HG03354 (cell line): Measurements from ENCODE around the gene GSTO2.
A peak's percentile ranks its signal among the peaks of the same experiment; 100 is the strongest.

Experiments
- ATAC-seq: cut with Tn5 transposase; IDR thresholded peaks from one replicate; pipeline ENCODE4 v1.9.1; 2021; ENCODE audit warnings: mild to moderate bottlenecking; ENCODE audit not compliant: unreplicated experiment, poor library complexity, severe bottlenecking

Gene GSTO2

GRCh38 chr10:104332243-104333031 is 63.5 kb downstream of the GSTO2 start:
- no peak for ATAC-seq

- no peak for ATAC-seq
Observed at GRCh38 chr10:104333032-104333727, 64.2 kb downstream of the GSTO2 start.

GRCh38 chr10:104333728-104334373 is 64.9 kb downstream of the GSTO2 start:
- ATAC-seq = no peak

GRCh38 chr10:104334561-104334960 is 65.6 kb downstream of the GSTO2 start:
- no peak for ATAC-seq

- ATAC-seq = no peak
Observed at GRCh38 chr10:104334965-104335650, 66.1 kb downstream of the GSTO2 start.

GRCh38 chr10:104336821-104337467 is 68.0 kb downstream of the GSTO2 start:
- peak; percentile 33 for ATAC-seq

GRCh38 chr10:104337521-104337984 is 68.6 kb downstream of the GSTO2 start:
- ATAC-seq = peak; percentile 52

- peak; percentile 74 for ATAC-seq
Observed at GRCh38 chr10:104337985-104338735, 69.2 kb downstream of the GSTO2 start, which contains the start of gene ITPRIP. ITPRIP (minus strand) TSS chr10:104338465; CDS start chr10:104316051, 22,414 bp downstream.

GRCh38 chr10:104339469-104340110 is 70.6 kb downstream of the GSTO2 start:
- no peak for ATAC-seq

- ATAC-seq = no peak
Observed at GRCh38 chr10:104340111-104340526, 71.1 kb downstream of the GSTO2 start.

- ATAC-seq = no peak
Observed at GRCh38 chr10:104340641-104341040, 71.7 kb downstream of the GSTO2 start.

- no peak for ATAC-seq
Observed at GRCh38 chr10:104342941-104343411, 74.0 kb downstream of the GSTO2 start.

GRCh38 chr10:104344219-104344618 is 75.2 kb downstream of the GSTO2 start:
- ATAC-seq = no peak

- ATAC-seq = no peak
Observed at GRCh38 chr10:104345515-104345914, 76.5 kb downstream of the GSTO2 start.

GRCh38 chr10:104345941-104346340 is 77.0 kb downstream of the GSTO2 start:
- no peak for ATAC-seq

- no peak for ATAC-seq
Observed at GRCh38 chr10:104347295-104348045, 78.5 kb downstream of the GSTO2 start.

- no peak for ATAC-seq
Observed at GRCh38 chr10:104348601-104349000, 79.6 kb downstream of the GSTO2 start.
